Measurements from ENCODE around the gene PADI3.

Gene PADI3

GRCh38 chr1:17212487-17213121 lies 36.3 kb upstream of the PADI3 start:
- TF ChIP-seq FOXP2 (optimal IDR thresholded peaks at IDR 0.05; ENCODE audit: control extremely low read depth, extremely low read length, insufficient read depth) (peak; percentile 91), POLR2AphosphoS5 (IDR thresholded peaks at IDR 0.05; ENCODE audit: borderline replicate concordance, low read depth, low read length) (peak; percentile 86), EZH2 (IDR thresholded peaks at IDR 0.05) (no peak)
- peak; percentile 94 for DNase-seq (ENCODE audit: low read depth, low spot score)
- Histone ChIP-seq H3K4me3 (peak overlapping the region; percentile 68), H3K9me3 (ENCODE audit: low read depth, low read length) (no peaks in the 10 kb centered on the region), H3K9ac (ENCODE audit: insufficient read length) (peak overlapping the region; percentile 59), H3K36me3 (ENCODE audit: insufficient read depth, low read length) (no peaks in the 10 kb centered on the region), H3K27ac (peak overlapping the region; percentile 86)

GRCh38 chr1:17213148-17213781 lies 35.6 kb upstream of the PADI3 start:
- Histone ChIP-seq H3K36me3 (ENCODE audit: insufficient read depth, low read length) (no peaks in the 10 kb centered on the region), H3K4me3 (peak overlapping the region; percentile 68), H3K9me3 (ENCODE audit: low read depth, low read length) (no peaks in the 10 kb centered on the region), H3K27ac (peak overlapping the region; percentile 86), H3K9ac (ENCODE audit: insufficient read length) (peak overlapping the region; percentile 46)
- TF ChIP-seq EZH2 (IDR thresholded peaks at IDR 0.05), result no peak
- no peak for TF ChIP-seq FOXP2 (optimal IDR thresholded peaks at IDR 0.05; ENCODE audit: control extremely low read depth, extremely low read length, insufficient read depth)
- TF ChIP-seq POLR2AphosphoS5 (IDR thresholded peaks at IDR 0.05; ENCODE audit: borderline replicate concordance, low read depth, low read length), result no peak
- no peak for DNase-seq (ENCODE audit: low read depth, low spot score)

- Histone ChIP-seq H3K27ac (peak overlapping the region; percentile 86; the same call in 1 of the 2 replicates), H3K36me3 (ENCODE audit: insufficient read depth, low read length) (no peaks in the 10 kb centered on the region), H3K4me3 (no peak overlapping the region; the same call in 1 of the 2 replicates), H3K9ac (ENCODE audit: insufficient read length) (no peak overlapping the region), H3K9me3 (ENCODE audit: low read depth, low read length) (no peaks in the 10 kb centered on the region)
- no peak for DNase-seq (ENCODE audit: low read depth, low spot score)
- TF ChIP-seq EZH2 (IDR thresholded peaks at IDR 0.05) (no peak), POLR2AphosphoS5 (IDR thresholded peaks at IDR 0.05; ENCODE audit: borderline replicate concordance, low read depth, low read length) (no peak), FOXP2 (optimal IDR thresholded peaks at IDR 0.05; ENCODE audit: control extremely low read depth, extremely low read length, insufficient read depth) (no peak)
These were observed 35.1 kb upstream of the PADI3 start for GRCh38 chr1:17213782-17214148.

GRCh38 chr1:17214876-17215544 lies 33.9 kb upstream of the PADI3 start:
- Histone ChIP-seq H3K36me3 (ENCODE audit: insufficient read depth, low read length) (no peaks in the 10 kb centered on the region), H3K4me3 (no peak overlapping the region), H3K27ac (no peak overlapping the region), H3K9me3 (ENCODE audit: low read depth, low read length) (no peaks in the 10 kb centered on the region), H3K9ac (ENCODE audit: insufficient read length) (no peak overlapping the region)
- TF ChIP-seq POLR2AphosphoS5 (IDR thresholded peaks at IDR 0.05; ENCODE audit: borderline replicate concordance, low read depth, low read length) (no peak), FOXP2 (optimal IDR thresholded peaks at IDR 0.05; ENCODE audit: control extremely low read depth, extremely low read length, insufficient read depth) (no peak), EZH2 (IDR thresholded peaks at IDR 0.05) (no peak)
- DNase-seq (ENCODE audit: low read depth, low spot score), result no peak

- DNase-seq (ENCODE audit: low read depth, low spot score), result no peak
- Histone ChIP-seq H3K9me3 (ENCODE audit: low read depth, low read length) (no peaks in the 10 kb centered on the region), H3K36me3 (ENCODE audit: insufficient read depth, low read length) (no peaks in the 10 kb centered on the region), H3K27ac (no peak overlapping the region), H3K9ac (ENCODE audit: insufficient read length) (no peak overlapping the region), H3K4me3 (no peak overlapping the region)
- TF ChIP-seq EZH2 (IDR thresholded peaks at IDR 0.05) (no peak), POLR2AphosphoS5 (IDR thresholded peaks at IDR 0.05; ENCODE audit: borderline replicate concordance, low read depth, low read length) (no peak), FOXP2 (optimal IDR thresholded peaks at IDR 0.05; ENCODE audit: control extremely low read depth, extremely low read length, insufficient read depth) (no peak)
These were observed 33.4 kb upstream of the PADI3 start for GRCh38 chr1:17215545-17215890.

GRCh38 chr1:17216078-17216477 lies 32.8 kb upstream of the PADI3 start:
- Histone ChIP-seq H3K36me3 (ENCODE audit: insufficient read depth, low read length) (no peaks in the 10 kb centered on the region), H3K9ac (ENCODE audit: insufficient read length) (no peak overlapping the region), H3K9me3 (ENCODE audit: low read depth, low read length) (no peaks in the 10 kb centered on the region), H3K4me3 (no peak overlapping the region), H3K27ac (no peak overlapping the region)
- DNase-seq (ENCODE audit: low read depth, low spot score), result no peak
- TF ChIP-seq EZH2 (IDR thresholded peaks at IDR 0.05), result no peak
- TF ChIP-seq FOXP2 (optimal IDR thresholded peaks at IDR 0.05; ENCODE audit: control extremely low read depth, extremely low read length, insufficient read depth), result no peak
- no peak for TF ChIP-seq POLR2AphosphoS5 (IDR thresholded peaks at IDR 0.05; ENCODE audit: borderline replicate concordance, low read depth, low read length)

GRCh38 chr1:17217607-17218006 lies 31.3 kb upstream of the PADI3 start:
- Histone ChIP-seq H3K36me3 (ENCODE audit: insufficient read depth, low read length) (no peaks in the 10 kb centered on the region), H3K9me3 (ENCODE audit: low read depth, low read length) (no peaks in the 10 kb centered on the region), H3K27ac (no peak overlapping the region), H3K4me3 (no peak overlapping the region), H3K9ac (ENCODE audit: insufficient read length) (no peak overlapping the region)
- no peak for DNase-seq (ENCODE audit: low read depth, low spot score)
- TF ChIP-seq EZH2 (IDR thresholded peaks at IDR 0.05) (no peak), FOXP2 (optimal IDR thresholded peaks at IDR 0.05; ENCODE audit: control extremely low read depth, extremely low read length, insufficient read depth) (no peak), POLR2AphosphoS5 (IDR thresholded peaks at IDR 0.05; ENCODE audit: borderline replicate concordance, low read depth, low read length) (no peak)

GRCh38 chr1:17218939-17219338 lies 30.0 kb upstream of the PADI3 start:
- Histone ChIP-seq H3K4me3 (no peak overlapping the region), H3K9me3 (ENCODE audit: low read depth, low read length) (no peaks in the 10 kb centered on the region), H3K9ac (ENCODE audit: insufficient read length) (no peak overlapping the region), H3K36me3 (ENCODE audit: insufficient read depth, low read length) (no peaks in the 10 kb centered on the region), H3K27ac (no peak overlapping the region)
- TF ChIP-seq FOXP2 (optimal IDR thresholded peaks at IDR 0.05; ENCODE audit: control extremely low read depth, extremely low read length, insufficient read depth) (no peak), EZH2 (IDR thresholded peaks at IDR 0.05) (no peak), POLR2AphosphoS5 (IDR thresholded peaks at IDR 0.05; ENCODE audit: borderline replicate concordance, low read depth, low read length) (no peak)
- DNase-seq (ENCODE audit: low read depth, low spot score), result no peak
